GM12878 (cell line): ENCODE results near the gene GABRR3. TPM values are rescaled to one million over a fixed set of nuclear protein-coding genes. Genes with fewer than 3 reads are reported as not detected.
A peak's percentile ranks its signal among the peaks of the same experiment; 100 is the strongest.

Source experiments
- ATAC-seq: fragments of 200-7000 bp; cut with Tn5 transposase; 3 replicates; pipeline ENCODE4 v1.9.1; 2020; ENCODE audit warnings: mild to moderate bottlenecking, moderate library complexity
- BruUV-seq: library from RNA; stranded (reverse); fragments of 400-500 nt; replicated peaks from 2 replicates; lab custom pipeline; 2021; lab: Mats Ljungman, UMichigan
- CTCF ChIA-PET: fragments of 300-600 bp; sonication (Branson Sonifier 250); formaldehyde crosslinking; extraction: SDS; loops from one replicate; lab custom pipeline; 2021; ENCODE audit warnings: inconsistent platforms; lab: Yijun Ruan, JAX
- POLR2A ChIA-PET: fragments of 350-600 bp; formaldehyde crosslinking; extraction: SDS; loops from one replicate; lab custom pipeline; 2021; ENCODE audit warnings: inconsistent platforms; lab: Charles Lee
- RAD21 ChIA-PET: fragments of 300-600 bp; sonication (Branson Sonifier 250); formaldehyde crosslinking; loops from one replicate; lab custom pipeline; 2023; ENCODE audit warnings: antibody characterized with exemption; ENCODE audit not compliant: unreplicated experiment; lab: Charles Lee
- SMC1A ChIA-PET: fragments of 300-600 bp; sonication (Branson Sonifier 250); formaldehyde crosslinking; loops from one replicate; lab custom pipeline; 2023; ENCODE audit not compliant: unreplicated experiment, uncharacterized antibody; lab: Charles Lee
- DNase-seq: peaks from one replicate; pipeline ENCODE4 v3.0.0-alpha.2; 2011; ENCODE audit warnings: low read depth, low spot score
- FAIRE-seq: peaks from 3 replicates; lab custom pipeline; 2011; peaks lifted over from hg19 to GRCh38; lab: Jason Lieb, UNC
- H2AFZ ChIP-seq: 2 replicates; pipeline ENCODE4 v1.6.0; 2011; ENCODE audit warnings: low read depth, low read length, control low read depth; ENCODE audit not compliant: control insufficient read depth
- H3K27ac ChIP-seq: 2 replicates; pipeline ENCODE4 v1.5.1; 2011; ENCODE audit warnings: control low read depth; ENCODE audit not compliant: control insufficient read depth, insufficient read depth
- H3K27me3 ChIP-seq, 2 experiments: replicated peaks in 1 of 2; 2 replicates each; pipeline versions ENCODE4 v1.6.0 to v1.6.1; 2011; ENCODE audit warnings: low read length in 1 of 2; ENCODE audit not compliant: control insufficient read depth in 2 of 2, insufficient read depth in 2 of 2
- H3K36me3 ChIP-seq, 2 experiments: 2 replicates each; pipeline ENCODE4 v1.5.1; 2011; ENCODE audit warnings: low read length in 1 of 2; ENCODE audit not compliant: control insufficient read depth in 2 of 2, insufficient read depth in 2 of 2
- H3K4me1 ChIP-seq: 2 replicates; pipeline ENCODE4 v1.6.1; 2011; ENCODE audit warnings: mild to moderate bottlenecking, low read length, moderate library complexity, mixed read lengths; ENCODE audit not compliant: control insufficient read depth, insufficient read depth
- H3K4me2 ChIP-seq: 2 replicates; pipeline ENCODE4 v1.6.0; 2011; ENCODE audit warnings: control low read depth; ENCODE audit not compliant: control insufficient read depth, insufficient read depth
- H3K4me3 ChIP-seq: fragments of 200-600 bp; sonication (generic); 2 replicates; pipeline ENCODE4 v1.5.1; 2016
- H3K79me2 ChIP-seq: 2 replicates; pipeline ENCODE4 v1.6.0; 2011; ENCODE audit warnings: low read length; ENCODE audit not compliant: control insufficient read depth, insufficient read depth
- H3K9ac ChIP-seq: 2 replicates; pipeline ENCODE4 v1.8.0; 2011; ENCODE audit warnings: low read length, control low read depth, mixed read lengths; ENCODE audit not compliant: control insufficient read depth, insufficient read depth
- H3K9me3 ChIP-seq: replicated peaks from 3 replicates; pipeline ENCODE4 v1.5.1; 2011; ENCODE audit warnings: mild to moderate bottlenecking, low read length; ENCODE audit not compliant: control insufficient read depth, insufficient read depth
- H4K20me1 ChIP-seq: 2 replicates; pipeline ENCODE4 v1.6.0; 2011; ENCODE audit not compliant: control insufficient read depth, insufficient read depth
- FOXK2 ChIP-seq: fragments of 450-650 bp; IDR thresholded peaks from 2 replicates; pipeline ENCODE4 v1.6.1; 2017; ENCODE audit warnings: mild to moderate bottlenecking, moderate library complexity
- JUND ChIP-seq: IDR thresholded peaks from 2 replicates; pipeline ENCODE4 v1.6.1; 2012; ENCODE audit warnings: low read depth, mild to moderate bottlenecking, low read length, improper control_type of control experiment, moderate library complexity
- NFXL1 ChIP-seq: fragments of 450-650 bp; IDR thresholded peaks from 2 replicates; pipeline ENCODE4 v1.6.1; 2017; ENCODE audit warnings: antibody characterized with exemption, mild to moderate bottlenecking, borderline replicate concordance
- RFX5 ChIP-seq: IDR thresholded peaks from 2 replicates; pipeline ENCODE4 v1.6.1; 2011; ENCODE audit warnings: low read depth, low read length, improper control_type of control experiment
- SMAD5 ChIP-seq: IDR thresholded peaks from 2 replicates; pipeline ENCODE4 v1.6.1; 2016; ENCODE audit warnings: antibody characterized with exemption, low read depth
- ZNF384 ChIP-seq: IDR thresholded peaks from 2 replicates; pipeline ENCODE4 v1.6.1; 2012; ENCODE audit warnings: low read depth, mild to moderate bottlenecking, low read length, improper control_type of control experiment, borderline replicate concordance
- WGBS: methylation state at CpG from one replicate; pipeline ENCODE4 v1.1.6; 2016; ENCODE audit warnings: low lambda C conversion rate; ENCODE audit not compliant: insufficient replicate concordance, insufficient coverage; ENCODE audit errors: missing lambda C conversion rate; 5-methylcytosine and 5-hydroxymethylcytosine counted together
- in situ Hi-C: fragments of 300-500 bp; cut with MboI; formaldehyde crosslinking; loops from 9 replicates; pipeline ENCODE4 v1.14.3; 2018; ENCODE audit warnings: mixed read lengths
- intact Hi-C: fragments of 100-400 bp; cut with micrococcal nuclease; formaldehyde crosslinking; loops from one replicate; pipeline ENCODE4 v1.14.2; 2022; ENCODE audit not compliant: unreplicated experiment
- polyA plus RNA-seq, 11 experiments: library from polyadenylated mRNA; depleted of rRNA in 4 of 11; unstranded in 6 of 11; stranded (reverse) in 5 of 11; fragments of >200 nt; fragmentation: Nextera tagmentation in 4 of 11; fragmentation: Illumina TruSeq in 1 of 11; extraction: Ambion mirVana in 4 of 11; extraction: Trizol in 1 of 11; gene quantifications; 1 replicate in 1 of 11; 2 replicates in 10 of 11; pipeline versions ENCODE4 v1.2.1 to v1.2.3, GENCODE V29; 2011 to 2016; ENCODE audit warnings: inconsistent platforms in 2 of 11, missing spikeins in 2 of 11, low read depth in 1 of 11
- total RNA-seq, 4 experiments: library from RNA; depleted of rRNA in 3 of 4; stranded (reverse); fragments of >200 nt in 3 of 4; fragmentation: Illumina TruSeq in 1 of 4; extraction: Trizol in 1 of 4; gene quantifications; 2 replicates each; pipeline versions ENCODE4 v1.2.1 to v1.2.3, GENCODE V29; 2013 to 2021
- TF ChIP-seq, protein P1 (sequence below): fragments of 450-650 bp; IDR thresholded peaks from 2 replicates; pipeline ENCODE4 v1.6.1; 2017; ENCODE audit warnings: mild to moderate bottlenecking, low read depth, inconsistent platforms; ENCODE audit not compliant: poor library complexity, severe bottlenecking
- TF ChIP-seq, protein P2 (sequence below), 3 experiments: IDR thresholded peaks in 2 of 3; conservative IDR thresholded peaks in 1 of 3; 2 replicates each; pipeline ENCODE4 v1.5.1; 2011; ENCODE audit warnings: low read depth in 3 of 3, low read length in 3 of 3, mild to moderate bottlenecking in 3 of 3, control low read depth in 2 of 3, moderate library complexity in 2 of 3, inconsistent platforms in 1 of 3, mixed read lengths in 1 of 3; ENCODE audit not compliant: control insufficient read depth in 2 of 3, insufficient read depth in 1 of 3; ENCODE audit errors: extremely low read depth in 1 of 3

Gene GABRR3
- total and polyA plus RNA-seq, 10 of the 15 experiments (the other 5 are each of a cell fraction or from before 2014, with no cell fraction given) = not detected

DNA sequence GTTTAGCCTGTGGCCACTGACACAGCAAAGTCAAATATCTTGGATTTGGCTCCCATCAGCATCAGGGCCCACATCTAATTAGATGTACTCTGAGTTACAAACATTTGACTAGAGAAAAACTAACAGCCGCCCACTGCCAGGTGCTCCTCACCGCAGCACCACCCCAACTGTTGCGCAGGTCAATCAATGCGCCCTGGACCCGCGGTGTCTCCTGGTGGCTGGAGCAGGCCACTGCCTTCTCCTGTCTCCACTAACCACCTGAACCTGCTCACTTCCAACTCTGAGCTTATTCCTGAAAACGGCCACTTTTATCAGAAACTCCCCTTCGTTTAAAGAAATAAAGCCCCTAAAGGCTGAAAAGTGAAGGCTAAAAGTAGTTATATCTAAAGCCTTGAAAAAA lies 67.1 kb downstream of the GABRR3 start:
- FAIRE-seq = no peak
- intact Hi-C loops = no loop called here
- POLR2A ChIA-PET = no interaction called here

More for the DNA sequence above, 67.1 kb downstream of the GABRR3 start:
- no TSS peak for BruUV-seq
- TF ChIP-seq SMAD5 (no peak), FOXK2 (no peak), RFX5 (no peak), NFXL1 (no peak), JUND (no peak), ZNF384 (no peak)
- TF ChIP-seq, protein P1, sequence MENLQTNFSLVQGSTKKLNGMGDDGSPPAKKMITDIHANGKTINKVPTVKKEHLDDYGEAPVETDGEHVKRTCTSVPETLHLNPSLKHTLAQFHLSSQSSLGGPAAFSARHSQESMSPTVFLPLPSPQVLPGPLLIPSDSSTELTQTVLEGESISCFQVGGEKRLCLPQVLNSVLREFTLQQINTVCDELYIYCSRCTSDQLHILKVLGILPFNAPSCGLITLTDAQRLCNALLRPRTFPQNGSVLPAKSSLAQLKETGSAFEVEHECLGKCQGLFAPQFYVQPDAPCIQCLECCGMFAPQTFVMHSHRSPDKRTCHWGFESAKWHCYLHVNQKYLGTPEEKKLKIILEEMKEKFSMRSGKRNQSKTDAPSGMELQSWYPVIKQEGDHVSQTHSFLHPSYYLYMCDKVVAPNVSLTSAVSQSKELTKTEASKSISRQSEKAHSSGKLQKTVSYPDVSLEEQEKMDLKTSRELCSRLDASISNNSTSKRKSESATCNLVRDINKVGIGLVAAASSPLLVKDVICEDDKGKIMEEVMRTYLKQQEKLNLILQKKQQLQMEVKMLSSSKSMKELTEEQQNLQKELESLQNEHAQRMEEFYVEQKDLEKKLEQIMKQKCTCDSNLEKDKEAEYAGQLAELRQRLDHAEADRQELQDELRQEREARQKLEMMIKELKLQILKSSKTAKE = no peak
- TF ChIP-seq, protein P2, sequence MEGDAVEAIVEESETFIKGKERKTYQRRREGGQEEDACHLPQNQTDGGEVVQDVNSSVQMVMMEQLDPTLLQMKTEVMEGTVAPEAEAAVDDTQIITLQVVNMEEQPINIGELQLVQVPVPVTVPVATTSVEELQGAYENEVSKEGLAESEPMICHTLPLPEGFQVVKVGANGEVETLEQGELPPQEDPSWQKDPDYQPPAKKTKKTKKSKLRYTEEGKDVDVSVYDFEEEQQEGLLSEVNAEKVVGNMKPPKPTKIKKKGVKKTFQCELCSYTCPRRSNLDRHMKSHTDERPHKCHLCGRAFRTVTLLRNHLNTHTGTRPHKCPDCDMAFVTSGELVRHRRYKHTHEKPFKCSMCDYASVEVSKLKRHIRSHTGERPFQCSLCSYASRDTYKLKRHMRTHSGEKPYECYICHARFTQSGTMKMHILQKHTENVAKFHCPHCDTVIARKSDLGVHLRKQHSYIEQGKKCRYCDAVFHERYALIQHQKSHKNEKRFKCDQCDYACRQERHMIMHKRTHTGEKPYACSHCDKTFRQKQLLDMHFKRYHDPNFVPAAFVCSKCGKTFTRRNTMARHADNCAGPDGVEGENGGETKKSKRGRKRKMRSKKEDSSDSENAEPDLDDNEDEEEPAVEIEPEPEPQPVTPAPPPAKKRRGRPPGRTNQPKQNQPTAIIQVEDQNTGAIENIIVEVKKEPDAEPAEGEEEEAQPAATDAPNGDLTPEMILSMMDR (IDR thresholded peaks at IDR 0.05 in 2 of 3, conservative IDR thresholded peaks at IDR 0.05 in 1 of 3; ENCODE audit: control insufficient read depth in 2 of 3, extremely low read depth in 1 of 3, insufficient read depth in 1 of 3, low read depth in 3 of 3, low read length in 3 of 3) = 0 out of 6 replicates have a peak, but pooled peaks of 1 of the 3 experiments have one; percentile 8
- TF ChIP-seq, all 136 proteins: peak for 1
- no peak overlapping the region for H3K4me2 ChIP-seq
- H3K4me3 ChIP-seq = no peak overlapping the region
- ChIA-PET CTCF (interaction anchor here (0.7 to 1.2 kb wide), 2 partner anchors 54 to 150 kb away, joined by 3 to 5 read pairs; no protein-coding TSS in a partner anchor), RAD21 (interaction anchor here (0.6 kb wide), 1 partner anchor 377 kb away, joined by 3 read pairs; no protein-coding TSS in a partner anchor), SMC1A (interaction anchor here (0.7 to 2.0 kb wide), 4 partner anchors 8 to 162 kb away, joined by 3 to 5 read pairs (median 4); no protein-coding TSS in a partner anchor)
- DNase-seq = no peak
- WGBS = over 99% methylated on average over 8 of the region's 8 CpGs
- ATAC-seq = no peak
- no peak overlapping the region for H3K9ac ChIP-seq
- no peaks in the 10 kb centered on the region for H3K9me3 ChIP-seq
- no peak overlapping the region for H2AFZ ChIP-seq
- H3K27me3 ChIP-seq = no peaks in the 10 kb centered on the region
- H4K20me1 ChIP-seq = no peaks in the 10 kb centered on the region
- H3K4me1 ChIP-seq = no peaks in the 10 kb centered on the region
- H3K36me3 ChIP-seq = peaks cover 0 to 9% of the 10 kb centered on the region in 2 experiments; a peak in 1 of 4 replicates
- in situ Hi-C loops = no loop called here
- H3K79me2 ChIP-seq = peaks cover 53% of the 10 kb centered on the region
- no peak overlapping the region for H3K27ac ChIP-seq
